T1000 (cell line): ENCODE results near the gene WASHC4.
"Not testable (repeated sequence)": the region's sequence is repeated elsewhere in the genome, so short reads cannot be mapped to it uniquely, and the experiment has no call there.

Source experiments
- DNase-seq: peaks from one replicate; lab custom pipeline; 2025; ENCODE audit warnings: mixed read lengths; lab: John Stamatoyannopoulos, UW

WASHC4 gene

GRCh38 chr12:105090361-105090760 lies 17.2 kb upstream of the WASHC4 start:
- DNase-seq = no peak

GRCh38 chr12:105091476-105092206 lies 15.9 kb upstream of the WASHC4 start:
- DNase-seq = no peak

GRCh38 chr12:105092336-105092735 lies 15.2 kb upstream of the WASHC4 start:
- no peak for DNase-seq

GRCh38 chr12:105095338-105095737 lies 12.2 kb upstream of the WASHC4 start:
- not testable (repeated sequence) for DNase-seq

GRCh38 chr12:105099356-105099755 lies 8.2 kb upstream of the WASHC4 start:
- DNase-seq = no peak

- no peak for DNase-seq
Measured at GRCh38 chr12:105100207-105100985, 7.1 kb upstream of the WASHC4 start.

- DNase-seq = no peak
Measured at GRCh38 chr12:105100998-105101397, 6.5 kb upstream of the WASHC4 start.

GRCh38 chr12:105102673-105103072 lies 4.9 kb upstream of the WASHC4 start:
- no peak for DNase-seq

- no peak for DNase-seq
Measured at GRCh38 chr12:105104762-105105161, 2.8 kb upstream of the WASHC4 start.

- no peak for DNase-seq
Measured at GRCh38 chr12:105106621-105107020, 910 bp upstream of the WASHC4 start.

GRCh38 chr12:105107171-105107493 lies 399 bp upstream of the WASHC4 start:
- DNase-seq = no peak

- DNase-seq = no peak
Measured at GRCh38 chr12:105109465-105110212, 2.1 kb downstream of the WASHC4 start.

- DNase-seq = no peak
Measured at GRCh38 chr12:105110851-105111250, 3.3 kb downstream of the WASHC4 start.

- no peak for DNase-seq
Measured at GRCh38 chr12:105113094-105113493, 5.6 kb downstream of the WASHC4 start.

- no peak for DNase-seq
Measured at GRCh38 chr12:105116969-105117368, 9.4 kb downstream of the WASHC4 start.

- no peak for DNase-seq
Measured at GRCh38 chr12:105120551-105120950, 13.0 kb downstream of the WASHC4 start.

- DNase-seq = no peak
Measured at GRCh38 chr12:105138248-105138647, 30.7 kb downstream of the WASHC4 start.

- no peak for DNase-seq
Measured at GRCh38 chr12:105141320-105141922, 33.9 kb downstream of the WASHC4 start.

GRCh38 chr12:105142259-105142658 lies 34.7 kb downstream of the WASHC4 start:
- no peak for DNase-seq

- DNase-seq = no peak
Measured at GRCh38 chr12:105156260-105156659, 48.7 kb downstream of the WASHC4 start.

GRCh38 chr12:105157606-105158005 lies 50.1 kb downstream of the WASHC4 start:
- DNase-seq = no peak

- no peak for DNase-seq
Measured at GRCh38 chr12:105158876-105159275, 51.3 kb downstream of the WASHC4 start.
